GM19467 (cell line): ENCODE results near the gene TSPAN5.
"Not testable (repeated sequence)": the region's sequence is repeated elsewhere in the genome, so short reads cannot be mapped to it uniquely, and the experiment has no call there.

ENCODE experiments used
- ATAC-seq: cut with Tn5 transposase; IDR thresholded peaks from one replicate; pipeline ENCODE4 v1.9.1; 2021; ENCODE audit warnings: mild to moderate bottlenecking, moderate library complexity; ENCODE audit not compliant: unreplicated experiment

The TSPAN5 gene

GRCh38 chr4:98470366-98470765 lies 188.0 kb downstream of the TSPAN5 start:
- no peak for ATAC-seq

- ATAC-seq, result no peak
Measured at GRCh38 chr4:98469771-98470170, 188.6 kb downstream of the TSPAN5 start.

- ATAC-seq, result no peak
Measured at GRCh38 chr4:98468709-98469108, 189.7 kb downstream of the TSPAN5 start.

- ATAC-seq, result peak; percentile 94
Measured at GRCh38 chr4:98467627-98468072, 190.8 kb downstream of the TSPAN5 start.

- no peak for ATAC-seq
Measured at GRCh38 chr4:98466868-98467599, 191.4 kb downstream of the TSPAN5 start.

- no peak for ATAC-seq
Measured at GRCh38 chr4:98462487-98462886, 195.9 kb downstream of the TSPAN5 start.

GRCh38 chr4:98461121-98461865 lies 197.1 kb downstream of the TSPAN5 start:
- not testable (repeated sequence) for ATAC-seq

- not testable (repeated sequence) for ATAC-seq
Measured at GRCh38 chr4:98457422-98457821, 201.0 kb downstream of the TSPAN5 start.

- no peak for ATAC-seq
Measured at GRCh38 chr4:98452091-98452490, 206.3 kb downstream of the TSPAN5 start.

GRCh38 chr4:98448908-98449307 lies 209.5 kb downstream of the TSPAN5 start:
- ATAC-seq, result no peak

GRCh38 chr4:98447648-98448047 lies 210.8 kb downstream of the TSPAN5 start:
- no peak for ATAC-seq

GRCh38 chr4:98446499-98447375 lies 211.7 kb downstream of the TSPAN5 start:
- ATAC-seq, result peak; percentile 74

- no peak for ATAC-seq
Measured at GRCh38 chr4:98444371-98444770, 214.0 kb downstream of the TSPAN5 start.

GRCh38 chr4:98434816-98435215 lies 223.6 kb downstream of the TSPAN5 start:
- ATAC-seq, result no peak

- no peak for ATAC-seq
Measured at GRCh38 chr4:98433691-98434090, 224.7 kb downstream of the TSPAN5 start.

- ATAC-seq, result no peak
Measured at GRCh38 chr4:98430708-98431403, 227.6 kb downstream of the TSPAN5 start.

- no peak for ATAC-seq
Measured at GRCh38 chr4:98423009-98423408, 235.4 kb downstream of the TSPAN5 start.

GRCh38 chr4:98421111-98421510 lies 237.3 kb downstream of the TSPAN5 start:
- ATAC-seq, result no peak
